WTC11 (cell line): ENCODE results near the gene C1orf115.

Source experiments
- CBFB ChIP-seq: sonication (generic); formaldehyde crosslinking; IDR thresholded peaks from 2 replicates; pipeline ENCODE4 v1.8.1; 2022; ENCODE audit warnings: mild to moderate bottlenecking, low read depth, missing genetic modification reagents
- ELF4 ChIP-seq: sonication (generic); formaldehyde crosslinking; IDR thresholded peaks from 2 replicates; pipeline ENCODE4 v1.8.1; 2022; ENCODE audit warnings: low read depth, mild to moderate bottlenecking, moderate library complexity, missing genetic modification reagents
- NR3C1 ChIP-seq: sonication (generic); formaldehyde crosslinking; conservative IDR thresholded peaks from 2 replicates; pipeline ENCODE4 v1.8.1; 2023; ENCODE audit warnings: low read depth, mild to moderate bottlenecking, missing genetic modification reagents
- TF ChIP-seq, protein P1 (sequence below): sonication (generic); formaldehyde crosslinking; IDR thresholded peaks from 2 replicates; pipeline ENCODE4 v1.8.1; 2023; ENCODE audit warnings: mild to moderate bottlenecking, missing genetic modification reagents, borderline replicate concordance
- TF ChIP-seq, protein P2 (sequence below): fragments of 200-600 bp; IDR thresholded peaks from 2 replicates; pipeline ENCODE4 v1.8.0; 2022; ENCODE audit warnings: antibody characterized with exemption

DNA sequence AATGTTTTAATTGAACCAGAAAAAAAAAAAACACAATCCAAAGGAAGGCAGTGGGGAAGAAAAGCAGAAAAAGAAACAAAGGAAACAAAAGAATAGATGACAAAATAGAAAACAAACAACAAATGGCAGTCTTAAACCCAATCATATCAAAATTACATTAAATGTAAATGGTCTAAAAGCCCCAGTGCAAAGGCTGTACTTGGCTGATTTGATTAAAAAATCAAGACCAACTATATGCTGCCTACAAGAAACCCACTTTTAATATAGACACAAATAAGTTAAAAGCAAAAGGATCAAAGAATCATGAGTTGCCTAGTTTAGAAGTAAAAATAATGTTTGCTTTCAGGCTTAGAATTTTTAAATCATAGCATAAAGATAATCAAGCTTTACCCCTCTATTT lies 19.8 kb upstream of the C1orf115 start:
- TF ChIP-seq, protein P1, sequence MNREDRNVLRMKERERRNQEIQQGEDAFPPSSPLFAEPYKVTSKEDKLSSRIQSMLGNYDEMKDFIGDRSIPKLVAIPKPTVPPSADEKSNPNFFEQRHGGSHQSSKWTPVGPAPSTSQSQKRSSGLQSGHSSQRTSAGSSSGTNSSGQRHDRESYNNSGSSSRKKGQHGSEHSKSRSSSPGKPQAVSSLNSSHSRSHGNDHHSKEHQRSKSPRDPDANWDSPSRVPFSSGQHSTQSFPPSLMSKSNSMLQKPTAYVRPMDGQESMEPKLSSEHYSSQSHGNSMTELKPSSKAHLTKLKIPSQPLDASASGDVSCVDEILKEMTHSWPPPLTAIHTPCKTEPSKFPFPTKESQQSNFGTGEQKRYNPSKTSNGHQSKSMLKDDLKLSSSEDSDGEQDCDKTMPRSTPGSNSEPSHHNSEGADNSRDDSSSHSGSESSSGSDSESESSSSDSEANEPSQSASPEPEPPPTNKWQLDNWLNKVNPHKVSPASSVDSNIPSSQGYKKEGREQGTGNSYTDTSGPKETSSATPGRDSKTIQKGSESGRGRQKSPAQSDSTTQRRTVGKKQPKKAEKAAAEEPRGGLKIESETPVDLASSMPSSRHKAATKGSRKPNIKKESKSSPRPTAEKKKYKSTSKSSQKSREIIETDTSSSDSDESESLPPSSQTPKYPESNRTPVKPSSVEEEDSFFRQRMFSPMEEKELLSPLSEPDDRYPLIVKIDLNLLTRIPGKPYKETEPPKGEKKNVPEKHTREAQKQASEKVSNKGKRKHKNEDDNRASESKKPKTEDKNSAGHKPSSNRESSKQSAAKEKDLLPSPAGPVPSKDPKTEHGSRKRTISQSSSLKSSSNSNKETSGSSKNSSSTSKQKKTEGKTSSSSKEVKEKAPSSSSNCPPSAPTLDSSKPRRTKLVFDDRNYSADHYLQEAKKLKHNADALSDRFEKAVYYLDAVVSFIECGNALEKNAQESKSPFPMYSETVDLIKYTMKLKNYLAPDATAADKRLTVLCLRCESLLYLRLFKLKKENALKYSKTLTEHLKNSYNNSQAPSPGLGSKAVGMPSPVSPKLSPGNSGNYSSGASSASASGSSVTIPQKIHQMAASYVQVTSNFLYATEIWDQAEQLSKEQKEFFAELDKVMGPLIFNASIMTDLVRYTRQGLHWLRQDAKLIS (CRISPR knock-in tag) = no peak
- TF ChIP-seq, protein P2, sequence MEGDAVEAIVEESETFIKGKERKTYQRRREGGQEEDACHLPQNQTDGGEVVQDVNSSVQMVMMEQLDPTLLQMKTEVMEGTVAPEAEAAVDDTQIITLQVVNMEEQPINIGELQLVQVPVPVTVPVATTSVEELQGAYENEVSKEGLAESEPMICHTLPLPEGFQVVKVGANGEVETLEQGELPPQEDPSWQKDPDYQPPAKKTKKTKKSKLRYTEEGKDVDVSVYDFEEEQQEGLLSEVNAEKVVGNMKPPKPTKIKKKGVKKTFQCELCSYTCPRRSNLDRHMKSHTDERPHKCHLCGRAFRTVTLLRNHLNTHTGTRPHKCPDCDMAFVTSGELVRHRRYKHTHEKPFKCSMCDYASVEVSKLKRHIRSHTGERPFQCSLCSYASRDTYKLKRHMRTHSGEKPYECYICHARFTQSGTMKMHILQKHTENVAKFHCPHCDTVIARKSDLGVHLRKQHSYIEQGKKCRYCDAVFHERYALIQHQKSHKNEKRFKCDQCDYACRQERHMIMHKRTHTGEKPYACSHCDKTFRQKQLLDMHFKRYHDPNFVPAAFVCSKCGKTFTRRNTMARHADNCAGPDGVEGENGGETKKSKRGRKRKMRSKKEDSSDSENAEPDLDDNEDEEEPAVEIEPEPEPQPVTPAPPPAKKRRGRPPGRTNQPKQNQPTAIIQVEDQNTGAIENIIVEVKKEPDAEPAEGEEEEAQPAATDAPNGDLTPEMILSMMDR = no peak
- TF ChIP-seq NR3C1 (no peak), CBFB (CRISPR knock-in tag) (no peak), ELF4 (CRISPR knock-in tag) (no peak)
